Articular chondrocyte of knee joint (primary cell): Measurements from ENCODE around the gene ID4. TPM values are rescaled to one million over a fixed set of nuclear protein-coding genes. Genes with fewer than 3 reads are reported as not detected.

ENCODE experiments used
- total RNA-seq: library from RNA; depleted of rRNA; stranded (reverse); fragments of >200 nt; gene quantifications from 2 replicates; pipeline ENCODE4 v1.2.3, GENCODE V29; 2012

Gene ID4
- 44.0 and 49.3 TPM in 2 replicates for total RNA-seq

GRCh38 chr6:19836799-19837510 is at the start of gene ID4:
ID4 (plus strand) TSS chr6:19837370; CDS start chr6:19837755, 385 bp downstream.

